Transverse colon (tissue), 4 donors: ENCODE results near the gene CIZ1.

Source experiments
- CTCF ChIP-seq, 5 experiments: fragments of 200-600 bp in 3 of 5; fragments of 450-650 bp in 2 of 5; sonication (generic) in 3 of 5; IDR thresholded peaks; 1 replicate in 2 of 5; 2 replicates in 3 of 5; pipeline ENCODE4 v1.5.1; 2016 to 2017; ENCODE audit warnings: antibody characterized with exemption in 5 of 5, inconsistent platforms in 3 of 5, mild to moderate bottlenecking in 2 of 5, moderate library complexity in 1 of 5
- POLR2AphosphoS5 ChIP-seq, 3 donors: sonication (generic); formaldehyde crosslinking; IDR thresholded peaks; one replicate each; pipeline ENCODE4 v1.6.1; 2016; ENCODE audit warnings: antibody characterized with exemption in 3 of 3

- TF ChIP-seq POLR2AphosphoS5 (IDR thresholded peaks at IDR 0.05) (no peak), CTCF (IDR thresholded peaks at IDR 0.05) (no peak)
These were observed 54.3 kb downstream of the CIZ1 start for GRCh38 chr9:128136816-128137793.
